Measurements from ENCODE around the gene ERCC5. TPM values are rescaled to one million over a fixed set of nuclear protein-coding genes. Genes with fewer than 3 reads are reported as not detected.

Gene ERCC5
- total RNA-seq, 3 donors from 2014 or later, result 32.1 to 34.9 (median 33.7) TPM

DNA sequence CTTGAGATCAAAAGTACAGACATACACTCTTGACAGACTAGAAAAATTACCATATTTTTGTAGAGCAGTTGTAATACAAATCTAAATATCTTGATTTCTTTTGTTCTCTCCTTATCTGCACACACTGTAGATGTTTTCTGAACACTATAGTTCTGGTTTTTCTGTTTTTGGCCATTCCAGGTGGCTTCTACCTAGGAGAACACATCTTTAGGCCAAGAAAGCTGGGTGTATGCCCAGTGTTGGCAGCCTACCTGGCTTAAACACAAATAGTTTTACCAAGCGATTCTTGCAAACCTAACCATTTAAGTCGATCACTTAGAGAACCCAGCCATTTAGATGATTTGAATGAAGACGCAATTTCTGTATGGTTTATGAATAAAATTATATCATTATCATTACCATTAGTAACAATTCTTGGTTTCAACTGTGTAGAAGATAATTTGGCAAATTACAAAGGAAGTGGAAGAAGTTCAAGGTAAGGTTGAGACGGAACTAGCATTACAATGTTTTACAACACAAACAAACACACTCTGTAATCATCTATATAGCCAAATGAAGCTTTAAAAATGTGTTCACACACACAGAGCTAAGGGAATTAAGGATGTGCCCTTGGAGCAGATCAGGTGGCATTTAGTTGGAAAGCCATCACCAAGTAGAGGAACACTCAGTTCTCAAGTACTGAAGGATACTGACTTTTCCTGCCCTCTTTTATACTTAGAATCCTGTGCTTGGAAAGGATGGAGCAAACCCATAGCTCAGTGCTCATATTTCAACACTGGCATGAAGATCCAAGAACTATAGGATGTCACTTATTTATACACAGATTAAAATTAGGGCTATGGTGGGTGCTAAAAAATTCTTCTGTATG, 36.2 kb downstream of the ERCC5 start:
- no peak for ATAC-seq
- no peak overlapping the region for H3K4me3 Mint-ChIP-seq

DNA sequence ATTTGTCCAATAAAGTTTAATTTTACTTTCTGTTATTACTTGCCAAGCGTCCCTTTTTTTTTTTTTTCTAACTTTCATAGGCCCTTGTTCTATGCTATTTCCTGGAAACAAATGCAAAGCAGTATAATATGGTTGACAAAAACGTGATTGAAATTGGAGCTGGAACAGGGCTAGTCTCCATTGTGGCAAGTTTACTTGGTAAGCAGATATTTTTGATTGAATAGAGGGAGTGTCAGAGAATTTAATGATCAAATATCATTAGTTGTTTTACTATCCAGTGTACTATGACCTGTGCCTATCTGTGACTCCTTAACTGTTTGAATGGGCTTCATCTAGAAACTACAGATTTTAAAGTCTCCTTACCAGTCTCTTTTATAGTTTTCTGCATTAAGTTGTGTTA, 46.7 kb downstream of the ERCC5 start:
- Mint-ChIP-seq H3K27me3 (ENCODE audit: low read depth) (no peaks in the 10 kb centered on the region), H3K4me3 (no peak overlapping the region), H3K36me3 (ENCODE audit: insufficient read depth) (peaks cover 5% of the 10 kb centered on the region), H3K9me3 (no peaks in the 10 kb centered on the region), H3K4me1 (ENCODE audit: low read depth) (no peaks in the 10 kb centered on the region)
- ATAC-seq (no peak), DNase-seq (no peak)

More for the DNA sequence above, 36.2 kb downstream of the ERCC5 start:
- Mint-ChIP-seq H3K27me3 (ENCODE audit: low read depth) (no peaks in the 10 kb centered on the region), H3K4me1 (ENCODE audit: low read depth) (no peaks in the 10 kb centered on the region), H3K9me3 (no peaks in the 10 kb centered on the region), H3K36me3 (ENCODE audit: insufficient read depth) (peaks cover 13% of the 10 kb centered on the region)
- no peak for DNase-seq

DNA sequence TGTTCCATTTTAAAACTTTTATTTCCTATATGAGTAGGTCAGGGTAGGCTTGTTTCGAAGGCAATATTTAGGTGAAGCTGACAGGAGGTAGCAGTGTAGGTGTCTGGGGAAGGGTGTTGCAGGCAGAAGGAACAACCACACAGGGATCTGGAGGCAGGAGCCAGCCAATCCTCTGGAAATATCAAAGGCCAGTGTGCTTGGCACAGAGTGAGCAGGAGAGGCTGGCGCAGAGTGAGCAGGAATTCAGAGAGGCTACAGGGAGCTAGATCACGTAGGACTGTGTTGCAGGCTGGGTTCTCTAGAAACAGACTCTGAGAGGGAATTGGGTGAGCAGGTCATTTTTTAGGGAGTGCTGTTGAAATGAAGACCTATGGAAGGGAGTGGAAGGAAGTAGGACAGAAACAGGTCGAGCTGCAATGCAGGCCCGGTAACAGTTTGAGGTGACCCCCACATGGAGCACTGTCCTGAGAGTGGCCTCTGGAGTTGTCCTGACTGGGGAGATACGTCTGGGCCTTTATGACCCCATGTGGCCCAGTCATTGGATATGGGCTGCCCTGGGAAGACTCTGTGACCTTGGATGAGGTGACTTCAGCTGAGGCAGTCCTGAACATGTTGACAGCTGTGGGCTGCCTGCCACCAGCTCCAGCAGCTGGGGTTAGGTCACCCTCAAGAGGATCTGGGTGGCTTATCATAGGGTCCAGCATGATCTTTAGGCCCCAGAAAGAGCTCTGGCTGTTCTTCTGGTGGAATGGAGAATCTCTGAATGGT, 51.7 kb downstream of the ERCC5 start:
- ATAC-seq (no peak), DNase-seq (no peak)
- Mint-ChIP-seq H3K9me3 (no peaks in the 10 kb centered on the region), H3K36me3 (ENCODE audit: insufficient read depth) (peaks cover 5% of the 10 kb centered on the region), H3K27me3 (ENCODE audit: low read depth) (no peaks in the 10 kb centered on the region), H3K4me3 (no peak overlapping the region), H3K4me1 (ENCODE audit: low read depth) (no peaks in the 10 kb centered on the region)

DNA sequence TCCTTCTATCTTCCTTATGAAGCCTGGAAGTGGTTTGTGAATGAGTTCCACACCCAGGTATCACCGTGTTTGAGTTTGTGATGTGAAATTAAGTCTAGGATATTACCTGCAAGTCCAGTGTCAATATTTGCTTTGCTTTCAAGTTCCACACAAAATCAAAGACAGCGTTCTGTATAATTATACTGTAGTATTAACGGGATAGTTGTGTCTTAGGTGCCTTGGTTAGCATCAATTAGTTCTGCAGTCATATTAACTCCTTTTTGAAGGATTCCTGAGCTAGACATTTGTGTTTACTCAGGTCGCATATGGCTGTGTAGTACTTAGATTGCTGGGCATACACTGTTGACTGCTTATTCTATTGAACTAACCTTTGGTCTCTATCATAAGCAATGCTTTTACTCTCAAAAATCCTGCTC, 54.4 kb downstream of the ERCC5 start:
- no peaks in the 10 kb centered on the region for H3K9me3 Mint-ChIP-seq
- no peak for ATAC-seq
- H3K36me3 Mint-ChIP-seq (ENCODE audit: insufficient read depth), result peaks cover 4% of the 10 kb centered on the region
- no peaks in the 10 kb centered on the region for H3K4me1 Mint-ChIP-seq (ENCODE audit: low read depth)
- DNase-seq, result no peak
- H3K27me3 Mint-ChIP-seq (ENCODE audit: low read depth), result peaks cover 5% of the 10 kb centered on the region
- no peak overlapping the region for H3K4me3 Mint-ChIP-seq

DNA sequence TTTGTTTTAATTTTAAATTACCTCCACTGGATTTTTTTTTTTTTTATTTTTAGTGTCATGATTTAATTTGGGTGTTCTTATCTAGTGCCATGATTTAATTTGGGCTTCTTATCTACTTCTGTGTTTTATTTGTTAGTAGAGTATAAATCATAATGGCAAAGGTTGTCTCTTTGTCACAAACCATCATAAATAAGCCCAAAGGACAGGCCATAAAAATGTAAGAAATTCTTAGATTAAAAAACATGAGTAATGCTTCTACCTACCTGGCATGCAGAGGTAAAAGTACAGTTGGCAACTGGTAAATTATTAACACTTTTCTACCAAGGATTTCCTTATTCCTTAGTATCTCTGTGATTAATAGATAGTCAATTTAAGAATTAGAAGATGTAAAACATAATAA, 55.2 kb downstream of the ERCC5 start:
- peaks cover 5% of the 10 kb centered on the region for H3K27me3 Mint-ChIP-seq (ENCODE audit: low read depth)
- H3K9me3 Mint-ChIP-seq, result no peaks in the 10 kb centered on the region
- no peak for ATAC-seq
- no peak overlapping the region for H3K4me3 Mint-ChIP-seq
- H3K4me1 Mint-ChIP-seq (ENCODE audit: low read depth), result no peaks in the 10 kb centered on the region
- peaks cover 4% of the 10 kb centered on the region for H3K36me3 Mint-ChIP-seq (ENCODE audit: insufficient read depth)
- no peak for DNase-seq

DNA sequence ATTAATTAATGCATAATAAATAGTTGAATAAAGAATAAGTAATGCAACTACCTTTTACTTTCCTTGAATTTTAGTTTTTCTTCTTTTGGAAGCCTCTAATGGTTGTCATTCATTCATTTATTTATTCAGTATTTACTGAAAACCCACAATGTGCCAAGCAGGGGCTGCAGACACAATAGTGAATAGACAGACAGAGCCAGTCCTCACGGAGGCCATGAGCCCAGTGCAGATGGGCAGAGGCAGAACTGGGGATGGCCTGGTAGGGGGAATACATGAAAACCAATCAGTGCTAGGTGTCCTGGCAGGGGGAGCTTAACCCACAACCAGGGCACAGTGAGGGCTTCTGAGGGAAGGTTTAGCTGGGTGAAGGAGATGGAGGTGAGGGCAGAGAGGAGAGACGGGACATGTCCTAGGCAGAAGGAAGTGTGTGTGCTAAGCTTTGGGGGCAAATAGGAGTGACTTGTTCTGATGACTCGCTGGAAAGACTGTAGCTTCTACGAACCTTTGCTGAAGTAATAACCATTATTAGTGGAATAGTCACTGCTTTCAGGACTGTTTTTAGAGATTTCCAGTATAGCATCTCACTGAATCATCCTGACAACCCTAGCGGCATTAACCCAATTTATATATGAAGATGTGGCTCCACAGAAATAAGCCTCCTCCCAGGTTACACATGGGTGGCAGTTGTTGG, 55.9 kb downstream of the ERCC5 start:
- no peak overlapping the region for H3K4me3 Mint-ChIP-seq
- ATAC-seq, result no peak
- H3K9me3 Mint-ChIP-seq, result no peaks in the 10 kb centered on the region
- DNase-seq, result no peak
- H3K4me1 Mint-ChIP-seq (ENCODE audit: low read depth), result no peaks in the 10 kb centered on the region
- peaks cover 4% of the 10 kb centered on the region for H3K36me3 Mint-ChIP-seq (ENCODE audit: insufficient read depth)
- peaks cover 8% of the 10 kb centered on the region for H3K27me3 Mint-ChIP-seq (ENCODE audit: low read depth)

DNA sequence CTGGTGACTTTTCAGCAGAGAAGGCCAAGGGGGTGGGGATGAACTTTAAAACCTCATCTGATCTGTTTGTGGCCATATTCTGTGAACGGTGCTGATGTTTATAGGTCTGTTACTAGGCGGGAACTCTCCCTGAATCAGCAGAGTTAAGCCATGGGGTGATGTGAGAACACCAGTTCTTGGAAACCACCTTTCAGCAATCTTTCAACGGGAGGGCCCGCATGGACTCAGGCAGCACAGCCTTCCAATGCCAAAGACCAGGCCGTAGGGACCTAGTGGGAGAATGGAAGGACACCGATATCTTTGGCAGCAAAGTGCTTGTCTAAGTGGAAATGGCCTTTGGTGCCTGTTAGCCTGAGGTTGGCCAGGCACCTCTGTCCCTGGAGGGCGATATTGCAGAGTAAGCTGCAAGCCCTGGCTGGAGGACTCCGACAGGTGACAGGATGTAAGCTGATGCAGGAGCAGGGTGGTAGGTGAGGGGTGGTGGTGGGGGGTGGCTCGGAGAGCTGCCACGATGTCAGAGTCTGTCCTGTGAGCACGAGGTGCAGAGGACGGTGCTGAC, 57.0 kb downstream of the ERCC5 start:
- Mint-ChIP-seq H3K36me3 (ENCODE audit: insufficient read depth) (no peaks in the 10 kb centered on the region), H3K4me1 (ENCODE audit: low read depth) (no peaks in the 10 kb centered on the region), H3K27me3 (ENCODE audit: low read depth) (peaks cover 11% of the 10 kb centered on the region), H3K9me3 (no peaks in the 10 kb centered on the region), H3K4me3 (no peak overlapping the region)
- DNase-seq, result no peak
- no peak for ATAC-seq

DNA sequence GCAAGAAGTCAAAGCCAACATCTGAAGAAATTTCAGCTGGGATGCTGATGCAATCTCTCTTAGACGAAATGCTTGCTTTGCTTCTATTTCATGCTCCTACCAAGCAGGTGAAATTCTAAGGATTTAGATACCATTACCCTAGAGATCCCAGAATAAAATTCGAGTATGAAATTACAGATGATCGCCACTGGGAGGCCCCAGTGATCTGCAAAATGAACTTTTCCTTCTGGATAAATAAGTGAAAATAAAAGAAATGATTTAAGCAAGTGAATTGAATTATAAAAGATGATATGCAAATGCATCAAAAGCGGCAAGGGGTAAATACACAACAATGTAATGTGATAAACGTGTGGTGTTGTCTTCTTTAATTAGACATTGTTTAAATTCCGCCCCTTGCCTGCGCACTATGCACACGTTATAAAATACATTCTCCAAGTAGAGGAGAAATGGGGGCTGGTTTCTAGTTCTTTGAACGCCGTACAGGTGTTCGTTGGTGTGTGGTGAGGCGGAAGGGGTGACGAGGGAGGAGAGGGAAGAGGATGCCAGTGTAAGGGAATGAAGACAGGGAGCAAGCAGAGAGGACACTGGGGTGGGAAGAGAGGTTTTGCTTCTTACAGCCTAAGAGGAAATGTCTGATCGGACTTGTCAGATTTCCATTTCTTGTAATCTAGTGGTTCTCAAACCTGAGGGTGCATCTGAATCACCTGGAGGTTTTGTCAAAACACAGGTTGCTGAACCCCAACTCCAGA, 58.0 kb downstream of the ERCC5 start:
- Mint-ChIP-seq H3K4me1 (ENCODE audit: low read depth) (no peaks in the 10 kb centered on the region), H3K4me3 (no peak overlapping the region), H3K9me3 (no peaks in the 10 kb centered on the region), H3K27me3 (ENCODE audit: low read depth) (peaks cover 15% of the 10 kb centered on the region), H3K36me3 (ENCODE audit: insufficient read depth) (no peaks in the 10 kb centered on the region)
- DNase-seq (no peak), ATAC-seq (no peak)

DNA sequence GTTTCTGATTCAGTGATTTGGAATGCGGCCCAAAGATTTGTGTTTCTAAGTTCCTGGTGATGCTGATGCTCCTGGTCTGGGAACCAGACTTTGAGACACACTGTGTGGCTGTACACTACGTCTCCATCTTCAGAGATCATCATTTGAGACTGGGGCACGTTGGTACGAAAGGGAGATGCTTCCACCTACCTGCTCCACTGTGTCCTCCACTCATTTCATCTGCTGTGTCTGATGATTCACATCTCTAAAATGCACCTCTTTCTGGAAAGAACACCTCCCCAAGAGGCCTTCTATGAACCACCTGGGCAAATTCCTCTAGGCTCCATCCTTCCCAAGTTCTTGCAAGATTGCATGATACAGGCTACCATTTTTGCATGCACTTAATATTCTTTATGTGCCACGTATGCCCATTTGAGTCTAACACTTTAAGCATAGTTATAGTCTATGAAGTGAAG, 58.6 kb downstream of the ERCC5 start:
- H3K27me3 Mint-ChIP-seq (ENCODE audit: low read depth), result peaks cover 15% of the 10 kb centered on the region
- H3K4me1 Mint-ChIP-seq (ENCODE audit: low read depth), result no peaks in the 10 kb centered on the region
- no peak overlapping the region for H3K4me3 Mint-ChIP-seq
- no peaks in the 10 kb centered on the region for H3K36me3 Mint-ChIP-seq (ENCODE audit: insufficient read depth)
- DNase-seq, result no peak
- no peak for ATAC-seq
- no peaks in the 10 kb centered on the region for H3K9me3 Mint-ChIP-seq

DNA sequence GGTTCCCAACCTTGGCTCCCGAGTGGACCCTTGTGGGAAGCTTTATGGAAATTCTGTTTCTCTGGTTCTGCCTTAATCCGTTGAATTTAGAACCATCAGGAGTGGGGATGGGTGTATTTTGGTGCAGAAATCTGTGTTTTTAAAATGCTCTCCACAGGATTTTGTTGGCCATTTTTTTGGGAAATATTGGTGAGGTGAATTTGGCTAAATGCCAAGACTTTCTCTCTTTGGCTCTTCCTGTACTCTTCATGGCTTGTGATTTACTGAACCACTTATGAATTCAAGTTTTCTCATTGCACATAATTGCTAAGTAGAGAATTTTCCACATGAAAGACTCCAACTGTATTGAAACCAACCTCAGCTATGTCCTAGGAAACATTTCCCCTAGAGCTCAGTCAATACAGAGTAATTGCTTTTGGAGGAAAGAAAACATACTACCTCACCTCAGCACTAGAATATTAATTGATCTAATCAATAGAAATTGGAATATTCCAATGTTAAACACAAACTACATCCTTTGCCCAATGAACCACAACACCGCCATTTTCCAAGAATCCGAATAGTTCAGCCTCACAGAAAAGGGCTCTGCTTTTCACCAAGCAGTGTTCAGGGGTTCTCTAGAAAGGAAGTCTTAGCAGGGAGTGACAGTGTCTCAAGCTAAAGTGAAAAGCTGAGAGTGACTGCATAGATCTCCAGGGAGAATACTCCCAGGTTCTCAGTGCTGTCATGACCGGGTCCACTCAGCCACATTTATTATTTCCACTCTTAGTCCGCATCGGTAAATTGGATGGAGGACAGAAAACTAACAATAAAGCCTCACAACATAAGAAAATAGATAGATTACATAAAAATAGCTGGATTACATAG, 60.3 kb downstream of the ERCC5 start:
- Mint-ChIP-seq H3K27me3 (ENCODE audit: low read depth) (peaks cover 23% of the 10 kb centered on the region), H3K4me3 (no peak overlapping the region), H3K9me3 (no peaks in the 10 kb centered on the region), H3K4me1 (ENCODE audit: low read depth) (no peaks in the 10 kb centered on the region), H3K36me3 (ENCODE audit: insufficient read depth) (no peaks in the 10 kb centered on the region)
- ATAC-seq (no peak), DNase-seq (no peak)

DNA sequence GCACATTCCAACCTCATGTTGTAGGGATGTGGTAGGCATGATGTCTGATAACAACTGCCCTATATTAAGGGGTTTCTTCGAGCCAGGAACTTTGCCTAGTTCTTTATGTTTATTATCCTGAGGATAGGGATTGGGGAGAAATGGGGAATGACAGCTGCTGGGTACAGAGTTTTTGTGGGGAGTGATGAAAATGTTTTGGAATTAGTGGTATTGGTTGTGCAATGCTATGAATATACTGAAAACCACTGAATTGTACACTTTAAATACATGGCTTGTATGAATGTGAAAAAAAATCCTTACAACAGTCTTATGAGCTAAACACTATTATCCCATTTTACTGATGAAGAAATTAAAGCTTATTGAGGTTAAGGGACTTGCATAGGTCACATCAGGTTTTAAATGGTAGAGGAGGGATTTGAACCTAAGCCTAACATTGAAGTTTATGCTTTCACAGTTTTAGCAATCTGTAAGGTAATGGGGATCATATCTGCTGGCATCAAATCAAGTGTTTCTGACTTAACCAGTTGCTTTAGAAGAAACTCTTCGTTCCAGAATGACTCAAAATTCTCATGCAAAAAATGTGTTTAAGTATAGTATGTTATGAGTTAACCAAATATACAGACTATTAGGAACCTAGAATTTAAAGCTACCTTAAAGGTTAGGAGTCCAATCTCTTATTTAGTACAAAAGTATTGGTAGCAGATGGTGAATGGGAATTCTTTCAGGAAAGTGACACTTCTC, 61.4 kb downstream of the ERCC5 start:
- Mint-ChIP-seq H3K27me3 (ENCODE audit: low read depth) (peaks cover 25% of the 10 kb centered on the region), H3K36me3 (ENCODE audit: insufficient read depth) (no peaks in the 10 kb centered on the region), H3K4me1 (ENCODE audit: low read depth) (no peaks in the 10 kb centered on the region), H3K4me3 (no peak overlapping the region), H3K9me3 (no peaks in the 10 kb centered on the region)
- ATAC-seq (no peak), DNase-seq (no peak)

DNA sequence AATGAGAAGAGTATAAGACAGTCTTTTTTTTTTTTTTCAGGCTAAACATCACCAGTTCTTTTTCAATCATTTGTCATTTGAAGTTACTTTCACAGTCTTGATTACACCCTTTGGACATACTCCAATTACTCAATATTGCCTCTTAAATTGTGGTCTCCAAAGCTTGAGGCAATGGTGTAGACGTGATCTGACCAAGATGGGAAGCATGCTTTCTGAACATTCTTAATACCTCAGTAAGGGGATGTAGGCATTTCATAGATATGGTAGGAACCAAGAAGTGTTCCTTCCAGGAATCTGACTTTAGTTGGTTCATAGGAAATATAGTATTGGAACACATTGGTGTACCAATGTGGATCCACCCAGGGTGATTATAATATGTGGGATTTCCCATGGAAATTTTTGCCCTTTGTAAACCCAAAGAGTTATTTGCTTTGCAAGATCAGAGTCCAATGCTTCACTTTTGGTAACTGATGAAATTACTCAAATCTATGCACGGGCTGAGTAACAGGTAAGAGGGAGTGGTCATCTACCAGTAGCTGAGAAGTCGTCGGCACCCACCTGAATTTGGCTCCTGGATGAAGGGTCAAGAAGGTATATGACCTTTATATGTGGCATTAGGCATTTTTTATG, 62.2 kb downstream of the ERCC5 start:
- ATAC-seq (no peak), DNase-seq (no peak)
- H3K9me3 Mint-ChIP-seq, result no peaks in the 10 kb centered on the region
- H3K4me3 Mint-ChIP-seq, result no peak overlapping the region
- H3K27me3 Mint-ChIP-seq (ENCODE audit: low read depth), result peaks cover 28% of the 10 kb centered on the region
- no peaks in the 10 kb centered on the region for H3K36me3 Mint-ChIP-seq (ENCODE audit: insufficient read depth)
- no peaks in the 10 kb centered on the region for H3K4me1 Mint-ChIP-seq (ENCODE audit: low read depth)
